ENCODE data around the gene FGD2.

GRCh38 chr6:37047346-37047688 lies 41.9 kb downstream of the FGD2 start:
- no peak for TF ChIP-seq CTCF (IDR thresholded peaks at IDR 0.05; ENCODE audit: borderline replicate concordance, extremely low read depth, low read length, poor library complexity, severe bottlenecking)
- TF ChIP-seq EZH2 (IDR thresholded peaks at IDR 0.05; ENCODE audit: borderline replicate concordance, low read depth, low read length, severe bottlenecking): no peak

Data from DND-41 (cell line).